HG03066 (cell line): Measurements from ENCODE around the gene SPCS3.
"Not testable (repeated sequence)": the region's sequence is repeated elsewhere in the genome, so short reads cannot be mapped to it uniquely, and the experiment has no call there.

Experiments used
- ATAC-seq: cut with Tn5 transposase; IDR thresholded peaks from one replicate; pipeline ENCODE4 v1.9.1; 2021; ENCODE audit warnings: low read depth; ENCODE audit not compliant: unreplicated experiment

SPCS3 gene

GRCh38 chr4:176319704-176320339 lies at the start of gene SPCS3:
SPCS3 (plus strand) TSS chr4:176319966; CDS start chr4:176320077, 111 bp downstream.
- ATAC-seq: peak; percentile 87

DNA sequence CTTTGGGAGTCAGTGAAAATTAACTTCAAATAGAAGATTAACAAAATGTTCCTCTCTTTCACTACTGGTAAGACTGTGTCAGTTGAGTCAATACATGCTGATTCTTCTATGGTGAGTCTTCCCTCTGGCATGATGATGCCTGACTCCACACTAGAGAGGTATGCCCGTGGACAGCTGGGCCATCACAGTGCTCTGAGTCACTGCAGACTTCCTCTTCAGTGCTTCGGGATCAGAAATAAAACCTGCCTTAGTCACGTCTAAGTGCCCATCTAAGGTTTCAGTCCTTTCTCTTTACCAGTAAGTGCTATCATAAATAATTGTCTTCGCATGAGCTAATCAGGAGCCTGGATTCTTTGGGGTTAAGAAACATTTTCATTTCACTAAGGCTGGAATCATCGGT lies 49.1 kb upstream of the SPCS3 start:
- ATAC-seq: no peak

GRCh38 chr4:176271749-176272148 lies 48.0 kb upstream of the SPCS3 start:
- ATAC-seq: no peak

GRCh38 chr4:176272799-176273198 lies 47.0 kb upstream of the SPCS3 start:
- ATAC-seq: no peak

GRCh38 chr4:176273736-176274135 lies 46.0 kb upstream of the SPCS3 start:
- ATAC-seq: no peak

DNA sequence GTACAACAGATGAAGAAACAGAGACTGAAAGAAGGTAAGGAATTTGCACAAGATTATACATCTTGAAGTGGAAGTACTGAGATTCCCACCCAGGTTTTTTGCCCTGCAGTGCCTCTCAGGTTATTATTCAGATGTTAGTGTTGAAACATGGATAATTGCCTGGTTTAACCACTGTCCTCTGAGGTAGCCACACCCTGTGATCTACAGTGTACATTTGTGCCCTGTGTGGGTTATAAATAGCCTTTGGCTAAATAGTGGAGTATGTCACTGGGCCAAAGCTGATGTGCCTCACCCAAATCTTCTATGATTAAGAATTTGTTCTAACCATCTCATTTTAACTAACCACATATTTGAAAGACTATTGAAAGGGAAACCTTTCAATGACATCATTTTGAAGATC lies 45.3 kb upstream of the SPCS3 start:
- ATAC-seq: no peak

- no peak for ATAC-seq
Observed at GRCh38 chr4:176276710-176277109, 43.1 kb upstream of the SPCS3 start.

DNA sequence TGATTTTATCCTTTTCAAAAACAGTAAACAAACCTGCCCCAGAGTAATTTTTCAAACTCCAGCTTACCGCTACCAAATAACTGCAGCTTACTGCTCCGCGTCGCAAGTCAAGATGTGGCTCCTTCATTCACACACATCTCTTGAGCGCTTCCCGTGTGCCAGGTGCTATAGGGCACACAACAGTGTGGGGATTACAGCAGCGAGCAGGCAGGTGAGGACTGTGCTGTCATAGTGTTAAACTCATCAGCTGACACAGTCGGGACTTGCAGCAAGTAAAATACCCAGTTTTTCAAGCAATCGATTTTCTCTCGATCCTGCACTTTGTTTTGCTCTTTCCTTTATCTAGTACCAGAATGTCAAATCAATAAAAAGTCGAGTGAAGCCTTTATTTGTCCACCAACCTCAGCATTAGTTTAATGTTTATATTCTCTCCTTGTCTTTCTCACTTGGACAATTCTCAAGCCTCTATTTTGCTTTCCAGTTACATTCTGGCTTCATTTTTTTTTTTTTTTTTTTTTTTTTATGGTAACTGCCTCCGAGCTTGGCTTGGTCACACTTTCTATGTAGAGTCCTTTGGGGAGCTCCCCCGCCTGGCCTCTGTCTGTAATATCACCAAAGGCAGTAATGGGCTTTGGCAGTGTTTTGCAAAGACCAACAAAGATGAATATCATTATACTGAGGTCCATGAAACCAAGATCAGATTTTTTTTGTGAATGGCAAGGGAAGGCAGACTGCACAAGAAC lies 42.4 kb upstream of the SPCS3 start:
- ATAC-seq: peak; percentile 92

DNA sequence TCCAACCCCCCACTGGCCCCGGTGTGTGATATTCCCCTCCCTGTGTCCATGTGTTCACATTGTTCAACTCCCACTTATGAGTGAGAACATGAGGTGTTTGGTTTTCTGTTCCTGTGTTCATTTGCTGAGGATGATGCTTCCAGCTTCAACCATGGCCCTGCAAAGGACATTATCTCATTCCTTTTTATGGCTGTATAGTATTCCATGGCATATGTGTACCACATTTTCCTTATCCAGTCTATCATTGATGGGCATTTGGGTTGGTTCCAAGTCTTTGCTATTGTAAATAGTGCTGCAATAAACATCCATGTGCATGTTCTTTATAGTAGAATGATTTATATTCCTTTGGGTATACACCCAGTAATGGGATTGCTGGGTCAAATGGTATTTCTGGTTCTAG lies 40.2 kb upstream of the SPCS3 start:
- ATAC-seq: not testable (repeated sequence)

DNA sequence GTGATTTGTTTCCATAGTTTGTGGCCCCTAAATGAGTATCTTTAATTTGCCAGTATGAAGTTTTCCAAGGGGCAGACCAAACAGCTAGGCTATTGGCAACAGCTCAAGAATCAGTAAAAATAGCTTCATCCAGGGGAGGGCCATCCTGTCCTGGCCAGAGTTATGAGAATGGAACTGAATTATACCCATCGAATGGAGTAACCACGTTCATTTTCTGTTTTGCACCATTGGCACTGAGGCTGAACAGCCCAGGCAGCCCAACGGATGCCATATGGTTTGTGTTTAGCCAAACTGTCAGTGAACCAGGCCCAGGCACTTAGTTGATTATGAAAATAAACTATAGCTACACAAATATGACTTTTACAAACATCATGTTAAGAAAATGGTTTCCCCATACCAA lies 33.0 kb upstream of the SPCS3 start:
- ATAC-seq: no peak

- no peak for ATAC-seq
Observed at GRCh38 chr4:176287546-176287945, 32.2 kb upstream of the SPCS3 start.

DNA sequence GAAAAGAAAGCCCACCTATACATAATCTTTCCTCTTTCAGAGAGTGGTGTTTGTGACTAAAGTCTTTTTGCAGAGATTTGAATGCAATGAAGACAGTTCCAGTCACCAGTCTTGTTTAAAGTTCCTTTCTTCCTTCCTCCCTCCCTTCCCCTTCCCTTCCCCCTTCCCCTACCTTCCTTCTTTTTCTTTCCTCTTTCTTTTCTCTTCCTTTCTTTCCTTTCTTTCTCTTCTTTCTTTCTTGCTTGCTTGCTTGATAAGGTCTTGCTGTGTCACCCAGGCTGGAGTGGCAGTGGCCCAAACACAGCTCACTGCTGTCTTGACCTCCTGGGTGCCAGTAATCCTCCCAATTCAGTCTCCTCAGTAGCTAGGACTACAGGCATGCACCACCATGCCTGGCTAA lies 31.7 kb upstream of the SPCS3 start:
- no peak for ATAC-seq

DNA sequence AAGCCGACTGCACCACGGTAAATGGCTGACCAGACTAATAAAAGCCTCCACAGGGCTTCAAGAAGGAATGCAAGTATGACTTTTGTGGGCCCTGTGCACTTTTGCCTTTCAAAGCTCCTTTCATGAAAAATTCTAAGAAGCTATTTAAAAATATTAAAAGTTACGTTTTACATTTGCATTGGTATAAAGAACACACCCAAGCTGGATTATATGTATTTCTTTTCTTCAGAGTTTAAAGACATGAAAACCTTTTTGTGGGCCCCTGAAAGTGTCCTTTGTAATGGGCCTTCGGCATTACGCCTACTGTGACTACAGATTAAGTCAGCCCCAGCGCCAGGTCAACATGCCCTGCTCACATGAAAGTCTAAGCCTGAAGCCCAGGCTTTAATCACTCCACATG lies 30.2 kb upstream of the SPCS3 start:
- no peak for ATAC-seq

GRCh38 chr4:176290520-176290919 lies 29.2 kb upstream of the SPCS3 start:
- no peak for ATAC-seq

- no peak for ATAC-seq
Observed at GRCh38 chr4:176291748-176292147, 28.0 kb upstream of the SPCS3 start.

- no peak for ATAC-seq
Observed at GRCh38 chr4:176292920-176293319, 26.8 kb upstream of the SPCS3 start.

- ATAC-seq: no peak
Observed at GRCh38 chr4:176293660-176294059, 26.1 kb upstream of the SPCS3 start.

DNA sequence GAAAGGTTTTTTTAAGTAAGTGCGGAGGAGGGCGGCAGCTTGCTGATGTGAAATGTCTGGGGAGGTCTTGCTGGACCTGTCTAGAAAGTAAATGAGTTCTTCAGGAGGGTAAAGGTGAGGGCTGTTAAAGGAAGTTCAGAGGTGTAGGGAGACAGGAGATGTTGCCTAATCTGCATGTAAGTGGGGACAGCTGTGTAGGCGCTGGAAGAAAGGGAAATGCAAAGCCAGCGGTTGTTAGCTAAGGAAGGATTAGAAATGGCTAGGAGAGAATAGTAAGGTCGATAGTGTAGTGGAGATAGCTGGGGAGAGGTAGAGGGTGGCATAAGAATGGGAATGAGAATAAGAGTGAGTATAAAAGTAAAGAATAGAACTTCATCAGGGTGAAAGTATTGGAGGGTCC lies 23.9 kb upstream of the SPCS3 start:
- not testable (repeated sequence) for ATAC-seq

- ATAC-seq: no peak
Observed at GRCh38 chr4:176298664-176299063, 21.1 kb upstream of the SPCS3 start.

DNA sequence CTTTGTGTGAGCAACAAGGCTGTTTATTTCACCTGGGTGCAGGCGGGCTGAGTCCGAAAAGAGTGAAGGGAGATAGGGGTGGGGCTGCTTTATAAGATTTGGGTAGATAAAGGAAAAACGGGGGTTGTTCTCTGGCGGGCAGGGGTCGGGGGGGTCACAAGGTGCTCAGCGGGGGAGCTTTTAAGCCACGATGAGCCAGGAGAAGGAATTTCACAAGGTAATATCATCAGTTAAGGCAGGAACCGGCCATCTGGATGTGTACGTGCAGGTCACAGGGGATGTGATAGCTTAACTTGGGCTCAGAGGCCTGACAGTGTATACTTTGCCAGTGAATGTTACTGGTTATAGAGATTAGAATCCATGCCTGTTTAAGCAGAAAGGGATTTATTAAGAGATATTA lies 19.7 kb upstream of the SPCS3 start:
- ATAC-seq: no peak

- ATAC-seq: no peak
Observed at GRCh38 chr4:176300565-176300964, 19.2 kb upstream of the SPCS3 start.
